ENCODE data around the gene ANKRD62. TPM values are rescaled to one million over a fixed set of nuclear protein-coding genes. Genes with fewer than 3 reads are reported as not detected.

Gene ANKRD62
- total and polyA plus RNA-seq, 9 of the 15 experiments (the other 6 are each of a cell fraction or from before 2014, with no cell fraction given), result 0.16 to 1.1 (median 0.45) TPM; not detected in 1

GRCh38 chr18:12066910-12067511 lies 26.6 kb upstream of the ANKRD62 start (continued):
- TF ChIP-seq THRAP3 (IDR thresholded peaks at IDR 0.05; ENCODE audit: borderline replicate concordance) (no peak), GABPB2 (CRISPR knock-in tag; conservative IDR thresholded peaks at IDR 0.05) (no peak), FUS (optimal IDR thresholded peaks at IDR 0.05; ENCODE audit: low read depth, low read length) (no peak), ZNF184 (CRISPR knock-in tag; IDR thresholded peaks at IDR 0.05) (no peak), ATF1 (CRISPR knock-in tag; IDR thresholded peaks at IDR 0.05) (no peak), ATF1 (tag; IDR thresholded peaks at IDR 0.05) (no peak), SRSF7 (optimal IDR thresholded peaks at IDR 0.05; ENCODE audit: low read depth, low read length) (no peak), ZNF589 (CRISPR knock-in tag; IDR thresholded peaks at IDR 0.05; ENCODE audit: low read depth) (no peak)

DNA sequence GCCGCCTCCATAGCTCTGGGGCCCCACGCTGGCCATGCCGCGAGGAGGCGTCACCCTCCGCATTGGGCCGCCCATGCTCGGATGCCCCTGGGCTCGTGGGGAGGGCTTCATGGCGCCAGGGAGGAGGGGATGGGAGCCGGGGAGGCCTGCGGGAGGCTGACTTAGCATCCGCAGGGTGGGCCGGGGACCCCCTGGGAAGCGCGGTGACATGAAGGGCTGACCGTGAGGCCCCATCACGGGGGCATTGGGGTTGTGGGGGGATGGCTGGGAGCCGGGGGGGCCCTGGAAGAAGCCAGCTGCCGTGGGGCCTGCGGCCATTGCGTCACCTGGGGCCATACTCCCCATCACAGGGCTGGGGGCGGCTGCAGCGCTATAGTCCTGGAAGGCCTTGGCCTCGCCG lies 26.0 kb upstream of the ANKRD62 start:
- no peaks in the 10 kb centered on the region for H4K20me1 ChIP-seq (replicated peaks; ENCODE audit: control insufficient read depth, insufficient read depth, low read length)
- H3K9me3 ChIP-seq (replicated peaks; ENCODE audit: control insufficient read depth, insufficient read depth, low read depth, low read length), result no peaks in the 10 kb centered on the region
- in situ Hi-C loops (cut with MboI) (no loop called here), intact Hi-C loops (cut with micrococcal nuclease) (no loop called here)
- DNase-seq (ENCODE audit: extremely low read depth in 1 of 4, low spot score in 3 of 4) (no peak), ATAC-seq (no peak), FAIRE-seq (no peak)
- ChIA-PET POLR2A (interaction anchor here (0.6 to 1.2 kb wide), 2 partner anchors 19 to 309 kb away, joined by 3 read pairs; partner anchors contain the start of gene AFG3L2), CTCF (ENCODE audit: low intra/inter-chr PET ratio) (no interaction called here)
- WGBS (ENCODE audit: insufficient coverage, low coverage, missing lambda C conversion rate), result 55% methylated on average over 11 of the region's 26 CpGs
- no peak overlapping the region for H3K4me2 ChIP-seq (ENCODE audit: insufficient read depth, low read length)
- no peak overlapping the region for H3K27ac ChIP-seq (ENCODE audit: extremely low read depth, low read depth, low read length)
- peaks cover 2 to 22% of the 10 kb centered on the region in 2 experiments; a peak in 4 of 5 replicates for H3K27me3 ChIP-seq (ENCODE audit: control insufficient read depth in 2 of 2, insufficient read depth in 2 of 2, low read length in 2 of 2)
- H3K4me3 ChIP-seq, result no peak overlapping the region
- no peaks in the 10 kb centered on the region for H3K36me3 ChIP-seq (ENCODE audit: control insufficient read depth, insufficient read depth, low read length)
- H3K79me2 ChIP-seq (ENCODE audit: control insufficient read depth, insufficient read depth, low read length), result no peaks in the 10 kb centered on the region
- H3K4me1 ChIP-seq (replicated peaks in 1 of 2; ENCODE audit: control insufficient read depth in 2 of 2, insufficient read depth in 2 of 2, low read length in 2 of 2), result peaks cover 0 to 19% of the 10 kb centered on the region in 2 experiments; a peak in 2 of 5 replicates
- no peak overlapping the region for H2AFZ ChIP-seq (ENCODE audit: low read depth, low read length)
- no peak overlapping the region for H3K9ac ChIP-seq (ENCODE audit: insufficient read depth in 1 of 2, low read depth in 2 of 2, low read length in 2 of 2)
- H3K9me1 ChIP-seq (ENCODE audit: control insufficient read depth, insufficient read depth, low read length), result no peaks in the 10 kb centered on the region
- no TSS peak for BruUV-seq (replicated peaks)
- TF ChIP-seq L3MBTL2 (IDR thresholded peaks at IDR 0.05) (no peak), ZNF316 (IDR thresholded peaks at IDR 0.05) (no peak), ARHGAP35 (IDR thresholded peaks at IDR 0.05; ENCODE audit: partially characterized antibody) (no peak), STAT5B (CRISPR knock-in tag; IDR thresholded peaks at IDR 0.05) (no peak), ZFX (CRISPR knock-in tag; IDR thresholded peaks at IDR 0.05) (no peak), HOXB6 (CRISPR knock-in tag; IDR thresholded peaks at IDR 0.05; ENCODE audit: borderline replicate concordance) (no peak), ZFP36 (IDR thresholded peaks at IDR 0.05; ENCODE audit: low read depth, low read length, partially characterized antibody) (no peak), MCM2 (IDR thresholded peaks at IDR 0.05; ENCODE audit: low read depth) (no peak), DDX20 (tag; IDR thresholded peaks at IDR 0.05; ENCODE audit: low read depth) (no peak), ZNF644 (tag; IDR thresholded peaks at IDR 0.05; ENCODE audit: low read depth) (no peak), FOXK2 (conservative IDR thresholded peaks at IDR 0.05 in 1 of 2, IDR thresholded peaks at IDR 0.05 in 1 of 2; ENCODE audit: low read depth in 2 of 2) (no peak), ATF4 (CRISPR knock-in tag; IDR thresholded peaks at IDR 0.05) (no peak), TGIF2 (CRISPR knock-in tag; IDR thresholded peaks at IDR 0.05) (no peak), ZNF140 (CRISPR knock-in tag; IDR thresholded peaks at IDR 0.05) (no peak), HCFC1 (IDR thresholded peaks at IDR 0.05; ENCODE audit: low read depth, low read length) (no peak), ZNF79 (CRISPR knock-in tag; IDR thresholded peaks at IDR 0.05; ENCODE audit: low read depth) (no peak), ZSCAN32 (CRISPR knock-in tag; IDR thresholded peaks at IDR 0.05) (no peak)

All from K562 (cell line).